Chondrocyte (in vitro differentiated cells): ENCODE measurements around the gene FRRS1. TPM values are rescaled to one million over a fixed set of nuclear protein-coding genes. Genes with fewer than 3 reads are reported as not detected.

Source experiments
- DNase-seq: peaks from one replicate; pipeline ENCODE4 v3.0.0; 2021; ENCODE audit warnings: mixed read lengths, low spot score
- H3K27ac Mint-ChIP-seq: one replicate; pipeline ENCODE4 v1.8.0; 2021; ENCODE audit warnings: mild to moderate bottlenecking, moderate library complexity, mixed read lengths; ENCODE audit not compliant: unreplicated experiment
- H3K27me3 Mint-ChIP-seq: 2 replicates; pipeline ENCODE4 v1.8.0; 2021; ENCODE audit warnings: low read depth, mixed read lengths
- H3K36me3 Mint-ChIP-seq: 2 replicates; pipeline ENCODE4 v1.8.0; 2021; ENCODE audit warnings: low read depth, mixed read lengths
- H3K4me1 Mint-ChIP-seq: 2 replicates; pipeline ENCODE4 v1.8.0; 2021; ENCODE audit warnings: low read depth, mild to moderate bottlenecking, mixed read lengths
- H3K4me3 Mint-ChIP-seq: one replicate; pipeline ENCODE4 v1.8.0; 2021; ENCODE audit warnings: mild to moderate bottlenecking, moderate library complexity, mixed read lengths; ENCODE audit not compliant: unreplicated experiment
- H3K9me3 Mint-ChIP-seq: 2 replicates; pipeline ENCODE4 v1.8.0; 2021; ENCODE audit warnings: low read depth, mixed read lengths
- CTCF ChIP-seq: fragments of 200-600 bp; sonication (generic); IDR thresholded peaks from 2 replicates; pipeline ENCODE4 v1.5.0; 2021; ENCODE audit warnings: antibody characterized with exemption, mild to moderate bottlenecking, moderate library complexity
- total RNA-seq: library from RNA; stranded (reverse); gene quantifications from 3 replicates; pipeline ENCODE4 v1.2.1, GENCODE V29; 2021

The FRRS1 gene
- total RNA-seq, 1 donor from 2014 or later: 2.2 TPM

GRCh38 chr1:99777752-99778151, 11.3 kb upstream of the FRRS1 start:
- peaks cover 28% of the 10 kb centered on the region for H3K27me3 Mint-ChIP-seq
- H3K36me3 Mint-ChIP-seq: no peaks in the 10 kb centered on the region
- no peaks in the 10 kb centered on the region for H3K4me1 Mint-ChIP-seq
- no peak overlapping the region for H3K4me3 Mint-ChIP-seq
- no peak for DNase-seq
- TF ChIP-seq CTCF: no peak
- no peak overlapping the region for H3K27ac Mint-ChIP-seq
- H3K9me3 Mint-ChIP-seq: no peaks in the 10 kb centered on the region

GRCh38 chr1:99776120-99776519, 9.7 kb upstream of the FRRS1 start:
- DNase-seq: no peak
- no peak overlapping the region for H3K27ac Mint-ChIP-seq
- no peak overlapping the region for H3K4me3 Mint-ChIP-seq
- H3K9me3 Mint-ChIP-seq: no peaks in the 10 kb centered on the region
- no peaks in the 10 kb centered on the region for H3K36me3 Mint-ChIP-seq
- no peak for TF ChIP-seq CTCF
- H3K27me3 Mint-ChIP-seq: peaks cover 22% of the 10 kb centered on the region
- H3K4me1 Mint-ChIP-seq: no peaks in the 10 kb centered on the region

- Mint-ChIP-seq H3K9me3 (no peaks in the 10 kb centered on the region), H3K4me3 (no peak overlapping the region), H3K27me3 (peaks cover 6% of the 10 kb centered on the region), H3K4me1 (no peaks in the 10 kb centered on the region), H3K27ac (no peak overlapping the region), H3K36me3 (no peaks in the 10 kb centered on the region)
- no peak for DNase-seq
- no peak for TF ChIP-seq CTCF
Measured at GRCh38 chr1:99772809-99773208, 6.4 kb upstream of the FRRS1 start.

GRCh38 chr1:99771513-99771918, 5.1 kb upstream of the FRRS1 start:
- no peak for TF ChIP-seq CTCF
- H3K4me1 Mint-ChIP-seq: peaks cover 5% of the 10 kb centered on the region
- H3K4me3 Mint-ChIP-seq: no peak overlapping the region
- no peaks in the 10 kb centered on the region for H3K9me3 Mint-ChIP-seq
- no peak overlapping the region for H3K27ac Mint-ChIP-seq
- DNase-seq: no peak
- H3K36me3 Mint-ChIP-seq: no peaks in the 10 kb centered on the region
- peaks cover 4% of the 10 kb centered on the region for H3K27me3 Mint-ChIP-seq

GRCh38 chr1:99768524-99769245, 2.2 kb upstream of the FRRS1 start:
- H3K27me3 Mint-ChIP-seq: peaks cover 2% of the 10 kb centered on the region
- no peak overlapping the region for H3K27ac Mint-ChIP-seq
- H3K4me1 Mint-ChIP-seq: peaks cover 13% of the 10 kb centered on the region
- TF ChIP-seq CTCF: no peak
- H3K9me3 Mint-ChIP-seq: no peaks in the 10 kb centered on the region
- H3K4me3 Mint-ChIP-seq: no peak overlapping the region
- H3K36me3 Mint-ChIP-seq: no peaks in the 10 kb centered on the region
- no peak for DNase-seq
